Neural progenitor cell (in vitro differentiated cells): ENCODE results near the gene ANXA2R. TPM values are rescaled to one million over a fixed set of nuclear protein-coding genes. Genes with fewer than 3 reads are reported as not detected.
A peak's percentile ranks its signal among the peaks of the same experiment; 100 is the strongest.
"Not testable (repeated sequence)": the region's sequence is repeated elsewhere in the genome, so short reads cannot be mapped to it uniquely, and the experiment has no call there.

Experiments
- DNase-seq: peaks from one replicate; pipeline ENCODE4 v3.0.0-alpha.2; 2016; ENCODE audit warnings: low spot score
- H2AFZ ChIP-seq: fragments of 200-600 bp; sonication (generic); replicated peaks from 2 replicates; pipeline ENCODE4 v1.6.1; 2016; ENCODE audit warnings: antibody characterized with exemption
- H3F3A ChIP-seq: fragments of 200-600 bp; sonication (generic); 2 replicates; pipeline ENCODE4 v1.6.1; 2016; ENCODE audit warnings: antibody characterized with exemption, low read depth
- H3K27ac ChIP-seq: fragments of 200-600 bp; sonication (generic); 2 replicates; pipeline ENCODE4 v1.5.1; 2016; ENCODE audit warnings: mild to moderate bottlenecking
- H3K27me3 ChIP-seq: fragments of 200-600 bp; sonication (generic); 2 replicates; pipeline ENCODE4 v1.6.1; 2016; ENCODE audit warnings: mild to moderate bottlenecking, moderate library complexity
- H3K36me3 ChIP-seq: fragments of 200-600 bp; sonication (generic); 2 replicates; pipeline ENCODE4 v1.5.1; 2016
- H3K4me1 ChIP-seq: fragments of 200-600 bp; sonication (generic); 2 replicates; pipeline ENCODE4 v1.6.1; 2016; ENCODE audit warnings: mixed run types
- H3K4me2 ChIP-seq: fragments of 200-600 bp; sonication (generic); 2 replicates; pipeline ENCODE4 v1.6.1; 2016
- H3K4me3 ChIP-seq: fragments of 200-600 bp; sonication (generic); 2 replicates; pipeline ENCODE4 v1.5.1; 2016
- H3K79me2 ChIP-seq: fragments of 200-600 bp; sonication (generic); 2 replicates; pipeline ENCODE4 v1.6.1; 2016; ENCODE audit warnings: low read depth
- H3K9ac ChIP-seq: fragments of 200-600 bp; sonication (generic); 2 replicates; pipeline ENCODE4 v1.6.1; 2016
- H3K9me3 ChIP-seq: fragments of 200-600 bp; sonication (generic); 2 replicates; pipeline ENCODE4 v1.5.1; 2016; ENCODE audit warnings: low read depth
- H4K20me1 ChIP-seq: fragments of 200-600 bp; sonication (generic); 2 replicates; pipeline ENCODE4 v1.6.1; 2016; ENCODE audit warnings: low read depth
- H3K27ac Mint-ChIP-seq: 3 replicates; pipeline ENCODE4 v1.8.0; 2021; ENCODE audit warnings: mixed read lengths
- H3K27me3 Mint-ChIP-seq: 2 replicates; pipeline ENCODE4 v1.8.0; 2022; ENCODE audit warnings: low read depth, mild to moderate bottlenecking, inconsistent platforms, moderate library complexity, mixed read lengths; ENCODE audit not compliant: insufficient read depth
- H3K36me3 Mint-ChIP-seq: 3 replicates; pipeline ENCODE4 v1.8.0; 2021; ENCODE audit warnings: mixed read lengths
- H3K4me1 Mint-ChIP-seq: 3 replicates; pipeline ENCODE4 v1.8.0; 2021; ENCODE audit warnings: mixed read lengths
- H3K4me3 Mint-ChIP-seq: 3 replicates; pipeline ENCODE4 v1.8.0; 2021; ENCODE audit warnings: mild to moderate bottlenecking, moderate library complexity, mixed read lengths
- H3K9me3 Mint-ChIP-seq: 3 replicates; pipeline ENCODE4 v1.8.0; 2020; ENCODE audit warnings: mixed read lengths
- EZH2 ChIP-seq: fragments of 200-600 bp; sonication (generic); IDR thresholded peaks from 2 replicates; pipeline ENCODE4 v1.6.1; 2017; ENCODE audit warnings: antibody characterized with exemption, mild to moderate bottlenecking, moderate library complexity
- EZH2phosphoT487 ChIP-seq: fragments of 200-600 bp; sonication (generic); IDR thresholded peaks from 2 replicates; pipeline ENCODE4 v1.6.1; 2017; ENCODE audit warnings: antibody characterized with exemption
- total RNA-seq: library from RNA; depleted of rRNA; stranded (reverse); fragments of >200 nt; gene quantifications from 2 replicates; pipeline ENCODE4 v1.2.3, GENCODE V29; 2015; ENCODE audit warnings: low replicate concordance
- TF ChIP-seq, protein P1 (sequence below): fragments of 200-600 bp; sonication (generic); IDR thresholded peaks from 2 replicates; pipeline ENCODE4 v1.5.1; 2017; ENCODE audit warnings: antibody characterized with exemption, mild to moderate bottlenecking

The ANXA2R gene
- total RNA-seq, 1 donor from 2014 or later: 0.17 TPM

DNA sequence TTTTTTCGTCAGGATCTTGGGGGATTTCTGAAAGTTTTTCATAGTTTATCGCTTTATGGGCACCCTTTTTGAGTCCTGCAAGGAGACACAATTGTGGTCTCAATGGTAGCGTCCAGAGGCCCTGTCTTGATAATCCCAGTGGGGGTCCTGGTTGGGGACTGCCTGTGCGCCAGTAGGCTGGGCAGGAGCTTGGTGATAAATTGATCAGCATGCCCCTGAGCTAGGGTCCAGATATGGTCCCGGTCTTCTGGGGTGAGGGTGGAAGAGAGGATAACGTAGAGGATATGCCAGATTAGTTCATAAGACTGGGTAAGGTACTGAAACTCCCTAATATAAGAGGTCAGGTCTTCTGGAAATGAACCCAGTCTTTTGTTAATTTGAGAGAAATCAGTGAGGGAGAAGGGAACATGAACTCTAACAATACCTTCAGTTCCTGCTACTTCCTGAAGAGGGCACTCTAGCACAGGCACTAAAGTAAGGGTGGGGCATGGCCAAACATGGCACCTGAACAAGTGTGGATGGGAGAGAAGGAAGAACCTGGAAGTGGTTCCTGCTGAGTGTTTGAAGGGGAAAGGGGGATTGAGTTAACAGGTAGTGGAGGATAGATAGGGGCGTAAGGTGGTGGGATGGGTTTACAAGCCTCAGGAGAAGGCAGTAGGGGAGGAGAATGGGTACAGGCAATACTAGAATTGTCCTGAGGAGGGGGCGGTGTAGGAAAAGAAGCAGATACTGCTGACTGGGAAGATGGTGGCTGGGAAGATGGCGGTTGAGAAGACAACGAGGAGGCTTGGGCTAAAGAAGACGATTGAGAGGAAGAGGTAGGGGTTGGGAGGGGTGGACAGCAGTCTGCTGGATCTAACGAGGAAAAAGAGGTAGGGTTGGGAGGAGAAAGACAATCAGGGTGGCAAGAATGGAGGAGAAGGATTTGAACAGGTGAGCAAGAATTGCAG, 33.8 kb upstream of the ANXA2R start:
- no peaks in the 10 kb centered on the region for H3K4me1 ChIP-seq
- no peak overlapping the region for H3K9ac ChIP-seq
- no peak overlapping the region for H2AFZ ChIP-seq
- H3K4me2 ChIP-seq: no peak overlapping the region
- H3F3A ChIP-seq: no peaks in the 10 kb centered on the region
- DNase-seq: peak; percentile 46
- Mint-ChIP-seq H3K27ac (no peak overlapping the region), H3K4me1 (peaks cover 2% of the 10 kb centered on the region), H3K27me3 (peaks cover 5% of the 10 kb centered on the region), H3K4me3 (no peak overlapping the region), H3K36me3 (peaks cover 46% of the 10 kb centered on the region), H3K9me3 (peaks cover 4% of the 10 kb centered on the region)
- H3K9me3 ChIP-seq: no peaks in the 10 kb centered on the region
- H3K79me2 ChIP-seq: peaks cover 5% of the 10 kb centered on the region
- no peaks in the 10 kb centered on the region for H4K20me1 ChIP-seq
- H3K27ac ChIP-seq: no peak overlapping the region
- no peaks in the 10 kb centered on the region for H3K27me3 ChIP-seq
- H3K36me3 ChIP-seq: no peaks in the 10 kb centered on the region
- TF ChIP-seq EZH2phosphoT487 (no peak), EZH2 (no peak)
- TF ChIP-seq, protein P1, sequence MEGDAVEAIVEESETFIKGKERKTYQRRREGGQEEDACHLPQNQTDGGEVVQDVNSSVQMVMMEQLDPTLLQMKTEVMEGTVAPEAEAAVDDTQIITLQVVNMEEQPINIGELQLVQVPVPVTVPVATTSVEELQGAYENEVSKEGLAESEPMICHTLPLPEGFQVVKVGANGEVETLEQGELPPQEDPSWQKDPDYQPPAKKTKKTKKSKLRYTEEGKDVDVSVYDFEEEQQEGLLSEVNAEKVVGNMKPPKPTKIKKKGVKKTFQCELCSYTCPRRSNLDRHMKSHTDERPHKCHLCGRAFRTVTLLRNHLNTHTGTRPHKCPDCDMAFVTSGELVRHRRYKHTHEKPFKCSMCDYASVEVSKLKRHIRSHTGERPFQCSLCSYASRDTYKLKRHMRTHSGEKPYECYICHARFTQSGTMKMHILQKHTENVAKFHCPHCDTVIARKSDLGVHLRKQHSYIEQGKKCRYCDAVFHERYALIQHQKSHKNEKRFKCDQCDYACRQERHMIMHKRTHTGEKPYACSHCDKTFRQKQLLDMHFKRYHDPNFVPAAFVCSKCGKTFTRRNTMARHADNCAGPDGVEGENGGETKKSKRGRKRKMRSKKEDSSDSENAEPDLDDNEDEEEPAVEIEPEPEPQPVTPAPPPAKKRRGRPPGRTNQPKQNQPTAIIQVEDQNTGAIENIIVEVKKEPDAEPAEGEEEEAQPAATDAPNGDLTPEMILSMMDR: peak; percentile 68
- H3K4me3 ChIP-seq: no peak overlapping the region

GRCh38 chr5:43069401-43069720, 29.2 kb upstream of the ANXA2R start:
- not testable (repeated sequence) for H3K27ac ChIP-seq, H3K36me3 ChIP-seq, H3K4me1 ChIP-seq, H4K20me1 ChIP-seq, H3K27me3 Mint-ChIP-seq, H2AFZ ChIP-seq, H3K4me3 ChIP-seq, H3K27me3 ChIP-seq, H3K9ac ChIP-seq, H3K9me3 Mint-ChIP-seq, DNase-seq, H3K9me3 ChIP-seq, H3K27ac Mint-ChIP-seq, H3K4me3 Mint-ChIP-seq
- Mint-ChIP-seq H3K4me1 (peaks cover 23% of the 10 kb centered on the region), H3K36me3 (peaks cover 27% of the 10 kb centered on the region)
- peaks cover 19% of the 10 kb centered on the region for H3F3A ChIP-seq
- H3K79me2 ChIP-seq: peaks cover 29% of the 10 kb centered on the region
- peak overlapping the region; percentile 94 for H3K4me2 ChIP-seq

DNA sequence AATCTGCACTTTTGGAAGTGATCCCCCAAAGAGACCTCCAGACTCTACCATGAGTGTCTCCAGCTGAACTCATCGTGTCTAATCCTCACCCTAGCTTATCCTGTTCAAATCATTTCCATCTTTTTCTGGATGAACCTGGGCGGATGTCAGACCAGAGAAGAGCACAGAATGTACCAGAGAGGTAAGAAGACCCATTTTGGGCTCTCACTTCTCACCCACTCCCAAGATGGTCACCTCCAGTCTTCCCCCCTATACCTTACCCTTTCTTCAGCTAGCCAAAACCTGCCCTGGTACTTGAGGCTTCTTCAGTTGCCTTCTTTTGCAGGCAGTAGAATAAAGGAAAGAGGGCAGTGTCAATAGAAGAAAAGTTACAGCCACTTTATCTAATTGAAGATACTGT, 27.9 kb upstream of the ANXA2R start:
- H3K27ac Mint-ChIP-seq: peak overlapping the region; percentile 99
- Histone ChIP-seq H3K36me3 (no peaks in the 10 kb centered on the region), H3F3A (peaks cover 28% of the 10 kb centered on the region), H3K9ac (peak overlapping the region; percentile 56), H3K4me3 (peak overlapping the region; percentile 86), H3K27ac (no peak overlapping the region), H3K4me1 (peaks cover 9% of the 10 kb centered on the region), H4K20me1 (no peaks in the 10 kb centered on the region), H3K9me3 (no peaks in the 10 kb centered on the region), H3K4me2 (peak overlapping the region; percentile 94), H3K79me2 (peaks cover 40% of the 10 kb centered on the region), H3K27me3 (no peaks in the 10 kb centered on the region), H2AFZ (no peak overlapping the region)
- peaks cover 2% of the 10 kb centered on the region for H3K9me3 Mint-ChIP-seq
- peaks cover 4% of the 10 kb centered on the region for H3K27me3 Mint-ChIP-seq
- DNase-seq: no peak
- H3K4me3 Mint-ChIP-seq: peak overlapping the region; percentile 96
- peaks cover 18% of the 10 kb centered on the region for H3K36me3 Mint-ChIP-seq
- H3K4me1 Mint-ChIP-seq: peaks cover 27% of the 10 kb centered on the region
- TF ChIP-seq EZH2phosphoT487 (no peak), EZH2 (no peak)
- TF ChIP-seq, protein P1: no peak
